HEK293 (cell line): Measurements from ENCODE around the gene LRBA.

Experiments
- CTCF ChIA-PET: fragments of 350-600 bp; formaldehyde crosslinking; extraction: SDS; loops from one replicate; lab custom pipeline; 2021; ENCODE audit warnings: antibody characterized with exemption; lab: Yijun Ruan, JAX
- POLR2A ChIA-PET: fragments of 300-600 bp; formaldehyde crosslinking; extraction: SDS; loops from one replicate; lab custom pipeline; 2020; ENCODE audit warnings: antibody characterized with exemption, inconsistent platforms; lab: Yijun Ruan, JAX
- H3K27ac ChIP-seq: fragments of 200-500 bp; sonication (Bioruptor generic); 2 replicates; pipeline ENCODE4 v1.5.1; 2014; ENCODE audit warnings: low read depth, low read length, control low read depth, inconsistent platforms; ENCODE audit errors: extremely low read depth
- H3K36me3 ChIP-seq, 2 experiments: fragments of 200-500 bp in 1 of 2; sonication (Bioruptor generic) in 1 of 2; 1 replicate in 1 of 2; 2 replicates in 1 of 2; pipeline ENCODE4 v1.5.1; 2014 to 2017; ENCODE audit warnings: inconsistent platforms in 2 of 2, low read length in 2 of 2; ENCODE audit not compliant: control insufficient read depth in 2 of 2, insufficient read depth in 1 of 2
- H3K4me1 ChIP-seq: fragments of 200-500 bp; sonication (Bioruptor generic); 2 replicates; pipeline ENCODE4 v1.5.1; 2014; ENCODE audit warnings: mild to moderate bottlenecking, low read length, inconsistent platforms; ENCODE audit not compliant: control insufficient read depth, insufficient read depth
- H3K4me3 ChIP-seq: 2 replicates; pipeline ENCODE4 v1.5.1; 2011; ENCODE audit warnings: low read depth, mild to moderate bottlenecking, control low read depth, low read length, moderate library complexity
- H3K9me3 ChIP-seq: fragments of 200-500 bp; sonication (Bioruptor generic); 2 replicates; pipeline ENCODE4 v1.5.1; 2014; ENCODE audit warnings: low read depth, low read length, inconsistent platforms; ENCODE audit not compliant: control insufficient read depth, insufficient read depth
- BCL6B ChIP-seq: fragments of 450-650 bp; formaldehyde crosslinking; IDR thresholded peaks from 2 replicates; pipeline ENCODE4 v1.5.1; 2017; ENCODE audit warnings: missing biosample characterization, missing genetic modification characterization
- FEZF1 ChIP-seq: fragments of 450-650 bp; formaldehyde crosslinking; IDR thresholded peaks from 2 replicates; pipeline ENCODE4 v1.5.1; 2016; ENCODE audit warnings: missing biosample characterization, missing genetic modification characterization
- GLI2 ChIP-seq: fragments of 450-650 bp; formaldehyde crosslinking; IDR thresholded peaks from 2 replicates; pipeline ENCODE4; 2017; ENCODE audit warnings: missing biosample characterization, missing genetic modification characterization, low read depth, borderline replicate concordance
- INSM2 ChIP-seq: fragments of 450-650 bp; formaldehyde crosslinking; IDR thresholded peaks from 2 replicates; pipeline ENCODE4 v1.5.1; 2016; ENCODE audit warnings: missing biosample characterization, missing genetic modification characterization
- KLF10 ChIP-seq: fragments of 450-650 bp; IDR thresholded peaks from 2 replicates; pipeline ENCODE4 v1.5.1; 2018; ENCODE audit warnings: missing biosample characterization, mild to moderate bottlenecking, missing genetic modification characterization
- PRDM6 ChIP-seq: fragments of 450-650 bp; formaldehyde crosslinking; IDR thresholded peaks from 2 replicates; pipeline ENCODE4 v1.5.1; 2017; ENCODE audit warnings: missing biosample characterization, missing genetic modification characterization
- SCRT2 ChIP-seq: fragments of 450-650 bp; formaldehyde crosslinking; IDR thresholded peaks from 2 replicates; pipeline ENCODE4 v1.5.1; 2016; ENCODE audit warnings: missing biosample characterization, missing genetic modification characterization
- SP7 ChIP-seq: fragments of 450-650 bp; formaldehyde crosslinking; IDR thresholded peaks from 2 replicates; pipeline ENCODE4 v1.5.1; 2016; ENCODE audit warnings: missing biosample characterization, missing genetic modification characterization
- WT1 ChIP-seq: fragments of 450-650 bp; formaldehyde crosslinking; IDR thresholded peaks from 2 replicates; pipeline ENCODE4 v1.5.1; 2016; ENCODE audit warnings: missing biosample characterization, missing genetic modification characterization
- ZEB2 ChIP-seq: fragments of 450-650 bp; formaldehyde crosslinking; IDR thresholded peaks from 2 replicates; pipeline ENCODE4 v1.5.1; 2016; ENCODE audit warnings: missing biosample characterization, missing genetic modification characterization
- ZIC2 ChIP-seq: fragments of 450-650 bp; formaldehyde crosslinking; IDR thresholded peaks from 2 replicates; pipeline ENCODE4 v1.5.1; 2016; ENCODE audit warnings: missing biosample characterization, missing genetic modification characterization
- ZNF121 ChIP-seq: fragments of 450-650 bp; formaldehyde crosslinking; IDR thresholded peaks from 2 replicates; pipeline ENCODE4 v1.5.1; 2016; ENCODE audit warnings: missing biosample characterization, missing genetic modification characterization
- ZNF366 ChIP-seq: fragments of 450-650 bp; formaldehyde crosslinking; conservative IDR thresholded peaks from 2 replicates; pipeline ENCODE4 v1.5.1; 2016; ENCODE audit warnings: missing biosample characterization, missing genetic modification characterization
- ZNF391 ChIP-seq: fragments of 450-650 bp; formaldehyde crosslinking; IDR thresholded peaks from 2 replicates; pipeline ENCODE4 v1.5.1; 2016; ENCODE audit warnings: low read depth, missing biosample characterization, missing genetic modification characterization, borderline replicate concordance
- ZNF488 ChIP-seq: fragments of 450-650 bp; formaldehyde crosslinking; IDR thresholded peaks from 2 replicates; pipeline ENCODE4 v1.5.1; 2016; ENCODE audit warnings: missing biosample characterization, missing genetic modification characterization
- ZNF501 ChIP-seq: fragments of 450-650 bp; formaldehyde crosslinking; IDR thresholded peaks from 2 replicates; pipeline ENCODE4 v1.5.1; 2016; ENCODE audit warnings: missing biosample characterization, missing genetic modification characterization
- ZNF580 ChIP-seq: fragments of 450-650 bp; formaldehyde crosslinking; IDR thresholded peaks from 2 replicates; pipeline ENCODE4 v1.5.1; 2016; ENCODE audit warnings: missing biosample characterization, missing genetic modification characterization
- ZNF658 ChIP-seq: fragments of 450-650 bp; formaldehyde crosslinking; IDR thresholded peaks from 2 replicates; pipeline ENCODE4; 2016; ENCODE audit warnings: missing biosample characterization, missing genetic modification characterization
- ZNF664 ChIP-seq: fragments of 450-650 bp; formaldehyde crosslinking; IDR thresholded peaks from 2 replicates; pipeline ENCODE4 v1.5.1; 2016; ENCODE audit warnings: missing biosample characterization, missing genetic modification characterization
- ZSCAN5A ChIP-seq: fragments of 450-650 bp; formaldehyde crosslinking; IDR thresholded peaks from 2 replicates; pipeline ENCODE4 v1.5.1; 2016; ENCODE audit warnings: missing biosample characterization, missing genetic modification characterization

The LRBA gene

GRCh38 chr4:150369434-150370380, 645.4 kb downstream of the LRBA start:
- no peaks in the 10 kb centered on the region for H3K9me3 ChIP-seq
- no peak overlapping the region for H3K4me3 ChIP-seq
- H3K4me1 ChIP-seq: no peaks in the 10 kb centered on the region
- ChIA-PET POLR2A (no interaction called here), CTCF (interaction anchor here (0.7 kb wide), 1 partner anchor 111 kb away, joined by 5 read pairs; no protein-coding TSS in a partner anchor)
- H3K27ac ChIP-seq: no peak overlapping the region
- no peak for TF ChIP-seq KLF10 (tag by site-specific recombination)
- TF ChIP-seq FEZF1: peak; percentile 23; the same call in 1 of the 2 replicates
- no peak for TF ChIP-seq SP7 (tag by site-specific recombination)
- no peaks in the 10 kb centered on the region for H3K36me3 ChIP-seq

GRCh38 chr4:150368667-150369066, 646.4 kb downstream of the LRBA start:
- CTCF ChIA-PET: no interaction called here
- no peaks in the 10 kb centered on the region for H3K4me1 ChIP-seq
- no peak overlapping the region for H3K27ac ChIP-seq
- TF ChIP-seq GLI2 (tag by site-specific recombination): no peak
- TF ChIP-seq ZNF366 (tag by site-specific recombination): peak; percentile 42
- TF ChIP-seq FEZF1: peak; percentile 89
- no peak for TF ChIP-seq ZEB2
- TF ChIP-seq INSM2: no peak
- TF ChIP-seq PRDM6 (tag by site-specific recombination): peak; percentile 76
- TF ChIP-seq, all 188 proteins: peak for 3
- no peak overlapping the region for H3K4me3 ChIP-seq
- POLR2A ChIA-PET: no interaction called here
- H3K9me3 ChIP-seq: no peaks in the 10 kb centered on the region
- no peaks in the 10 kb centered on the region for H3K36me3 ChIP-seq

- POLR2A ChIA-PET: no interaction called here
- TF ChIP-seq WT1 (tag by site-specific recombination) (peak; percentile 91), SCRT2 (peak; percentile 20; the same call in 1 of the 2 replicates), ZSCAN5A (tag by site-specific recombination) (no peak), ZNF658 (tag by site-specific recombination) (no peak), BCL6B (tag by site-specific recombination) (0 out of 2 replicates have a peak, but pooled peaks have one; percentile 24), ZNF488 (tag by site-specific recombination) (peak; percentile 87), FEZF1 (peak; percentile 93), ZNF501 (no peak), ZNF391 (tag by site-specific recombination) (0 out of 2 replicates have a peak, but pooled peaks have one; percentile 51), INSM2 (0 out of 2 replicates have a peak, but pooled peaks have one; percentile 26), ZNF121 (0 out of 2 replicates have a peak, but pooled peaks have one; percentile 36), ZNF580 (tag by site-specific recombination) (0 out of 2 replicates have a peak, but pooled peaks have one; percentile 32), ZIC2 (tag by site-specific recombination) (peak; percentile 70), ZNF664 (0 out of 2 replicates have a peak, but pooled peaks have one; percentile 13)
These were observed 647.8 kb downstream of the LRBA start for GRCh38 chr4:150367326-150367725.

More at GRCh38 chr4:150367326-150367725, 647.8 kb downstream of the LRBA start:
- Histone ChIP-seq H3K4me3 (no peak overlapping the region), H3K27ac (no peak overlapping the region), H3K36me3 (no peaks in the 10 kb centered on the region), H3K4me1 (no peaks in the 10 kb centered on the region), H3K9me3 (no peaks in the 10 kb centered on the region)
- CTCF ChIA-PET: no interaction called here
